Breast epithelium (tissue), 4 donors: Measurements from ENCODE around the gene ZPBP2. TPM values are rescaled to one million over a fixed set of nuclear protein-coding genes. Genes with fewer than 3 reads are reported as not detected.
A peak's percentile ranks its signal among the peaks of the same experiment; 100 is the strongest.
"Not testable (repeated sequence)": the region's sequence is repeated elsewhere in the genome, so short reads cannot be mapped to it uniquely, and the experiment has no call there.

ENCODE experiments used
- DNase-seq, 2 donors: peaks; one replicate each; pipeline ENCODE4 v3.0.0-alpha.2; 2019; ENCODE audit warnings: low spot score in 2 of 2
- H3K27ac ChIP-seq, 2 donors: fragments of 200-600 bp; sonication (generic) in 1 of 2; one replicate each; pipeline ENCODE4 v1.5.1; 2016 to 2019; ENCODE audit warnings: mild to moderate bottlenecking in 1 of 2
- H3K27me3 ChIP-seq, 2 donors: fragments of 200-600 bp; sonication (generic) in 1 of 2; one replicate each; pipeline versions ENCODE4 v1.5.1 to v1.6.0; 2017 to 2019; ENCODE audit warnings: control low read depth in 1 of 2, mild to moderate bottlenecking in 1 of 2
- H3K36me3 ChIP-seq: fragments of 200-600 bp; one replicate; pipeline ENCODE4 v1.5.1; 2019
- H3K4me1 ChIP-seq, 2 donors: fragments of 200-600 bp; sonication (generic); one replicate each; pipeline ENCODE4 v1.5.1; 2016 to 2019; ENCODE audit warnings: control low read depth in 1 of 2
- H3K4me3 ChIP-seq, 3 donors: fragments of 200-600 bp; sonication (generic); 1 replicate in 2 of 3; 2 replicates in 1 of 3; pipeline ENCODE4 v1.5.1; 2016 to 2019; ENCODE audit warnings: mild to moderate bottlenecking in 3 of 3, moderate library complexity in 2 of 3
- H3K9me3 ChIP-seq, 2 donors: fragments of 200-600 bp; sonication (generic) in 1 of 2; one replicate each; pipeline ENCODE4 v1.5.1; 2016 to 2019; ENCODE audit warnings: control low read depth in 1 of 2
- POLR2A ChIP-seq: fragments of 450-650 bp; IDR thresholded peaks from one replicate; pipeline ENCODE4 v1.6.1; 2016; ENCODE audit warnings: antibody characterized with exemption, mild to moderate bottlenecking, moderate library complexity
- POLR2AphosphoS5 ChIP-seq, 3 donors: sonication (generic); formaldehyde crosslinking; IDR thresholded peaks; one replicate each; pipeline ENCODE4 v1.6.1; 2017; ENCODE audit warnings: antibody characterized with exemption in 3 of 3
- intact Hi-C: fragments of 100-400 bp; cut with DNase I; formaldehyde crosslinking; loops from one replicate; pipeline ENCODE4 v1.15.1; 2023; ENCODE audit warnings: low total_unique reads
- total RNA-seq, 3 donors: library from RNA; depleted of rRNA; stranded (reverse); fragments of >200 nt; gene quantifications; one replicate each; pipeline ENCODE4 v1.1.0, GENCODE V29; 2016
- TF ChIP-seq, protein P1 (sequence below), 3 donors: fragments of 450-650 bp; IDR thresholded peaks; one replicate each; pipeline ENCODE4 v1.5.1; 2016 to 2017; ENCODE audit warnings: antibody characterized with exemption in 3 of 3, mild to moderate bottlenecking in 3 of 3, moderate library complexity in 3 of 3

The ZPBP2 gene
- total RNA-seq, 3 donors from 2014 or later: not detected

DNA sequence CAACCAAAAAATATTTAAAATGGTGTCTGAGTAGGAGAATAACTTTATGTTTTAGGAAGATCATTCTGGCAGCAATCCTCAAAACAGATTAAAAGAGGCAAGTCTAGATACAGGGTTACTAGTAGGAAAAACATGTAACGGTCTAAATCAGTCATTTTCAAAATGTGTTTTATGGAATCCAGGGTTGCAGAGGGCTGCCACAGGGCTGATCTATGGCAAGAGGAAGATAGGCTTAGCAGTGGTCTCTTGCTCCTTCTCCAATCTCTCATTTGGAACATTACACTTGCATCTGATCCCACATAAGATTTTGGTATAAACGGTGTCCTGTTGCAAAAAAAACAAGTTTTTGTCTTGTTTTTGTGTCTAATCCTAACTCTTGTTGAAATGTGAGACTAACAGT lies 13.1 kb upstream of the ZPBP2 start:
- Histone ChIP-seq H3K36me3 (no peaks in the 10 kb centered on the region), H3K27me3 (no peaks in the 10 kb centered on the region), H3K9me3 (no peaks in the 10 kb centered on the region), H3K4me3 (no peak overlapping the region), H3K27ac (no peak overlapping the region), H3K4me1 (no peaks in the 10 kb centered on the region)
- intact Hi-C loops: no loop called here
- no peak for TF ChIP-seq POLR2A
- TF ChIP-seq, protein P1, sequence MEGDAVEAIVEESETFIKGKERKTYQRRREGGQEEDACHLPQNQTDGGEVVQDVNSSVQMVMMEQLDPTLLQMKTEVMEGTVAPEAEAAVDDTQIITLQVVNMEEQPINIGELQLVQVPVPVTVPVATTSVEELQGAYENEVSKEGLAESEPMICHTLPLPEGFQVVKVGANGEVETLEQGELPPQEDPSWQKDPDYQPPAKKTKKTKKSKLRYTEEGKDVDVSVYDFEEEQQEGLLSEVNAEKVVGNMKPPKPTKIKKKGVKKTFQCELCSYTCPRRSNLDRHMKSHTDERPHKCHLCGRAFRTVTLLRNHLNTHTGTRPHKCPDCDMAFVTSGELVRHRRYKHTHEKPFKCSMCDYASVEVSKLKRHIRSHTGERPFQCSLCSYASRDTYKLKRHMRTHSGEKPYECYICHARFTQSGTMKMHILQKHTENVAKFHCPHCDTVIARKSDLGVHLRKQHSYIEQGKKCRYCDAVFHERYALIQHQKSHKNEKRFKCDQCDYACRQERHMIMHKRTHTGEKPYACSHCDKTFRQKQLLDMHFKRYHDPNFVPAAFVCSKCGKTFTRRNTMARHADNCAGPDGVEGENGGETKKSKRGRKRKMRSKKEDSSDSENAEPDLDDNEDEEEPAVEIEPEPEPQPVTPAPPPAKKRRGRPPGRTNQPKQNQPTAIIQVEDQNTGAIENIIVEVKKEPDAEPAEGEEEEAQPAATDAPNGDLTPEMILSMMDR (IDR thresholded peaks at IDR 0.05): no peak
- no peak for TF ChIP-seq POLR2AphosphoS5 (IDR thresholded peaks at IDR 0.05)
- DNase-seq: no peak

DNA sequence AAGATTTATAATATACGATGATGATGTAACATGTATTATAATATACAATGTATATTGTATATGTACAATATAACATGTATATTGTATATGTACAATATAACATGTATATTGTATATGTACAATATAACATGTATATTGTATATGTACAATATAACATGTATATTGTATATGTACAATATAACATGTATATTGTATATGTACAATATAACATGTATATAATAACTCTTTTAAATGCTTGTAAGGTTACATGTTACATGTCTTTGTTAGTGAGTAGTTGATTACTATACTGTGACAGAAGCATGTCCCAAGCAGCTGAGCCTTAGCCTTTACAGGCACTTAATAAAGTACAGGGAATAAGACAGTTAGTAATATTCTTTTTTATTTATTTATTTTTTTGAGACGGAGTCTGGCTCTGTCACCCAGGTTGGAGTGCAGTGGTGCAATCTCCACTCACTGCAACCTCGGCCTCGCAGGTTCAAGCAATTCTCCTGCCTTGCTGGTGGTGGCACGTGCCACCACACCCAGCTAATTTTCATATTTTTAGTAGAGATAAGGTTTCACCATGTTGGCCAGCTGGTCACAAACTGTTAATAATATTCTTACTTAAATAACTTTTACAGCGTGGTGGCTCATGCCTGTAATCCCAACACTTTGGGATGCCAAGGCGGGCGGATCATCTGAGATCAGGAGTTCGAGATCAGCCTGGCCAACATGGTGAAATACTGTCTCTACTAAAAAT lies 11.9 kb upstream of the ZPBP2 start:
- H3K4me3 ChIP-seq, H3K4me1 ChIP-seq, intact Hi-C loops, H3K36me3 ChIP-seq, H3K27me3 ChIP-seq, DNase-seq, H3K27ac ChIP-seq, H3K9me3 ChIP-seq: not testable (repeated sequence)

DNA sequence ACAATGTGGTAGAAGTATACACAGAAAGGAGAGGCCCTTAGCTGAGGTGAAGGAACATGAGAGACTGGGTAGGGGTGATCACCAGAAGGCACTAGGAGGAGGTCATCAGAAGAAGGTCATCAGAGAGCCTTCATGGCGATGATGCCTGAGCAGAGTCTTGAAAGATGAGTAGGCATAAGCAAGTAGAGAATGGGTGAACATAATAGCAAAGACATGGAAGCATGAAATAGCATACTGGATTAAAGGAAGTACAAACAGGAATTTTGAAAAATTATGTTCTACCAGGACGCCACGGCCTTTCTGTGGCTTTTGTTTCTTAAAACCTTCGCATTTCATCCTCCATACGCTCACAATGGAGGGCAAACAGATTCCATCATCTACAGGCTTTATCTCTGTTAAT lies 6.8 kb upstream of the ZPBP2 start:
- TF ChIP-seq POLR2AphosphoS5 (IDR thresholded peaks at IDR 0.05) (no peak), POLR2A (no peak)
- TF ChIP-seq, protein P1 (IDR thresholded peaks at IDR 0.05): no peak
- peaks cover 0 to 20% of the 10 kb centered on the region in 2 donors for H3K27me3 ChIP-seq

DNA sequence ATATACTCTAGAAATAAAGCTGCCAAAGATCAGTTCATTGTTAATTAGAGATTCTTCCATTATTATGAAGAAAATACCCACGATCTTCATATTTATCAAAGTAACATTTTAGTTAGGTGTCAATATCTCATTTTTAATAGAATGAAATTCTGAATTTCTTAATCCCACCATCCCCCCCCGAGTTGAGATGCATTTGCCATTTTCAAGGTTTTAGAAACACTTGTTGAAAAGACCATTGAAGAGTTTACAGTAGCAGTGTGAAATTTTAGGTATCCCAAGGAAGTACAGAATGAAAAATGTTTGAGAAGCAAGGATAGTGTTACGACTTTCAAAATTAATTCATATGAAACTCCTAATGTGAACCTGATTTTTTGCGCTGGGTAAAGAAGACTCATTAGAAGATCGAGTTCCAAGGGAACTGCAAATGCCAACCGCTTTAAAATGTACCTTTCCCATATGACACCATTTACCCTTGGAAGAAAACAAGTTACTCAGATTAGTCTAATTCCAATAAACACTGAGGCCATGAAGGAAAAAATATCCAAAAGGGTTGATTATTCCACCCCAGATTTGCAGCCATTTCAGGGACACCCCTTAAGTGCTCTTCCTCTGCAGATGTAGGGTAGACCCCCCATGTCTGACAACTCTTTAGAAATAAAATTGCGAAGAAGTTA lies 4.6 kb upstream of the ZPBP2 start:
- peak overlapping the region in 2 of 3 donors; percentile 28 to 41 for H3K4me3 ChIP-seq
- H3K27me3 ChIP-seq: peaks cover 0 to 38% of the 10 kb centered on the region in 2 donors
- no peak overlapping the region for H3K27ac ChIP-seq
- H3K36me3 ChIP-seq: no peaks in the 10 kb centered on the region
- no peak for TF ChIP-seq POLR2A
- no peak for TF ChIP-seq POLR2AphosphoS5 (IDR thresholded peaks at IDR 0.05)
- no peaks in the 10 kb centered on the region for H3K4me1 ChIP-seq
- no peak for DNase-seq
- intact Hi-C loops: no loop called here
- H3K9me3 ChIP-seq: no peaks in the 10 kb centered on the region

More for the DNA sequence above, 6.8 kb upstream of the ZPBP2 start:
- intact Hi-C loops: no loop called here
- DNase-seq: no peak
- no peaks in the 10 kb centered on the region for H3K9me3 ChIP-seq
- no peaks in the 10 kb centered on the region for H3K36me3 ChIP-seq
- no peak overlapping the region for H3K27ac ChIP-seq
- H3K4me1 ChIP-seq: no peaks in the 10 kb centered on the region
- no peak overlapping the region for H3K4me3 ChIP-seq

DNA sequence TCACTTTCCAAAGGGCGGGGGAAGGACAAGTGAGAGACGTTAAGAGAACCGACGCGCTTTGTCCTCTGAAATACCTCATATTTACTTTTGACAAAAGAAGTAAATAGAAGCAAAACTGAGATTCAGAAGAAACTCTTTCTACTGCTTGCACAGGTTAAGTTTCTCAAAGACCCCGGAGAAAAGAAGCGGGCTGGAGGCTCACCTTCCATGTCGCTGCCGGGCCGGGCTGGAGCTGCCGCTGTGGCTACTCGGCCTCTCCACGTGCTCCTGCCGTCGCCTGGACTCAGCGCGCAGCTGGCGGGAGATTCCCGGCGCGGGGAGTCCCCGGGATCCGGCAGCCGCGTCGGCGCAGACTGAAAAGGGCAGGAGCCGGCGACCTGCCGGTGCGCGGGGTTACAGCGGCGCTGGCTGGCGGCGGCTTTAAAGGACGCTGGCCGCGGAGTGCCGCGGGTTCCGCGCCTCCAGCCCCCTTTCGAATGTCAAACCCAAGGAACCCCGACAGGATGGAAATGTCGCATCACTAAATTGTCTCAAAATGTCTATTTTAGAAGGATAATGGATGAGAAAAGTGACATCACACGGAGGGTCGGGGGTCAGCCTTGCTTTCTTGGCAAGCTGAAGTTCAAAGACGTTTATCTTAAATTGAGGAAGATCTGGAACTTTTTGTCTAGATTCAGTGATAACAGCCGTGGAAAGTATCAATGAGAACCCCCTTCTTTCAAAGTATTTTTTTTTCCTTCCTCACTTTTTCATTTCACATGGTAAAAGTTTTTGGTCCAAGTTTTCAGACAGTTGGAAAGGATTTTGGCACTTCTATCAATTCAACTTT lies 3.9 kb upstream of the ZPBP2 start, which contains the start of gene IKZF3:
IKZF3 (minus strand) TSS at position 395 of the 829 bp plus-strand sequence; CDS start at position 209, 186 bp downstream.
- Histone ChIP-seq H3K9me3 (no peaks in the 10 kb centered on the region), H3K36me3 (no peaks in the 10 kb centered on the region), H3K27me3 (peaks cover 0 to 38% of the 10 kb centered on the region in 2 donors), H3K27ac (no peak within 1 kb of the TSS), H3K4me3 (peak within 1 kb of the TSS in 2 of 3 donors; percentile 28 to 41), H3K4me1 (no peaks in the 10 kb centered on the region)
- peak; percentile 36 to 79 for DNase-seq
- TF ChIP-seq POLR2AphosphoS5 (IDR thresholded peaks at IDR 0.05) (no peak), POLR2A (no peak)
- TF ChIP-seq, protein P1 (IDR thresholded peaks at IDR 0.05): no peak
- intact Hi-C loops: no loop called here
